Measurements from ENCODE around the gene ADAMTSL3. TPM values are rescaled to one million over a fixed set of nuclear protein-coding genes. Genes with fewer than 3 reads are reported as not detected.

Gene ADAMTSL3
- polyA plus RNA-seq, 1 experiment = 0.05 TPM

DNA sequence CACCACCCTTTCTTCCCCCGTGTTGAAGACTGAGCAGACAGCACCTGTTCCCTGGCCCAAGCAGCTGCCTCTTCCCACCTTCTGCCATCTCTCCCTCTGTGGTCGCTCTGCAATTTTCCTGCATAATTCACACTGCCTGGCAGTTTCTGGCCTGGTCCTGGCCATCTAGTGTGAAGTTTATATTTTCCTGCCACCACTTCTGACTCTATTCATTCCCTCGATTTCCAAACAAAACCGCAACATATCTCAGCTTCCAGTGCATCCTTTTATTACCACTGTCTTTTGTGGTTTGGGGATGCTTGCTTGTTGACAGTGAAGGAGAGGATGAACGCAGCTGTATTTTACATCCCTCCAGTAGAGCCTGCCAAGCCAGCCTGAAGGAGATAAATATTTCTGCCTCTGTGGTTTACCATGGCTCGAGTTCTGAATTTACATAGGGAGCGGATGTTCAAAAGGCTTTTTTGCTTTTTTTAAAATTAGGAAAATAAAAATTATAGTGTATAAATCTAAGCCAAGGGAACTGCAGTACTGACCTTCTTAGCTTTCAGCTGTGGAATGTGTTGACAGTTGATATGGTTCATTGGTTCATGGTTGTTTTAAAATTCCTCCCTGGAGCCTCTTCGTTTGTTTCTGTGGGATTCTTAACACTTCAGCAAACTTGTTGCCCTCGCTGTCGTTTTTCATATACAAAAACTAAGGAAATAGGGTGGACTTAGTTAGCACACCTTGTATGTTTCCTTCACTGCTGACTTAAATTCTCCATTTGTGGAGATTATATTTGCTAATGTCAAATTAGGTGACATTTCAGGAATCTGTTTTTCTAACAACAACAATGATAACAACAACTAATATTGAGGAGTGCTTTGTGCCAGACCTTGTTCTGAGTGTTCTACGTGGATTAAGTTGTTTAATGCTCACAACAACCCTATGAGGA is 250.5 kb downstream of the ADAMTSL3 start:
- peak overlapping the region; percentile 11 for H3K27ac ChIP-seq (ENCODE audit: low read depth, low read length)
- no peaks in the 10 kb centered on the region for H3K9me3 ChIP-seq (ENCODE audit: control insufficient read depth, insufficient read depth, low read length)
- ChIA-PET POLR2A (interaction anchor here (1.8 kb wide), 1 partner anchor 57 kb away, joined by 10 read pairs; no protein-coding TSS in a partner anchor), CTCF (interaction anchor here (0.6 kb wide), 1 partner anchor 134 kb away, joined by 6 read pairs; no protein-coding TSS in a partner anchor)
- peak; percentile 71 for DNase-seq (ENCODE audit: low read depth, low spot score)
- TF ChIP-seq CTCF (IDR thresholded peaks at IDR 0.05; ENCODE audit: low read depth, low read length) = no peak
- no peak overlapping the region for H3K4me3 ChIP-seq (ENCODE audit: low read depth, low read length)
- H3K27me3 ChIP-seq (ENCODE audit: control insufficient read depth, insufficient read depth, low read length) = peaks cover 7% of the 10 kb centered on the region

DNA sequence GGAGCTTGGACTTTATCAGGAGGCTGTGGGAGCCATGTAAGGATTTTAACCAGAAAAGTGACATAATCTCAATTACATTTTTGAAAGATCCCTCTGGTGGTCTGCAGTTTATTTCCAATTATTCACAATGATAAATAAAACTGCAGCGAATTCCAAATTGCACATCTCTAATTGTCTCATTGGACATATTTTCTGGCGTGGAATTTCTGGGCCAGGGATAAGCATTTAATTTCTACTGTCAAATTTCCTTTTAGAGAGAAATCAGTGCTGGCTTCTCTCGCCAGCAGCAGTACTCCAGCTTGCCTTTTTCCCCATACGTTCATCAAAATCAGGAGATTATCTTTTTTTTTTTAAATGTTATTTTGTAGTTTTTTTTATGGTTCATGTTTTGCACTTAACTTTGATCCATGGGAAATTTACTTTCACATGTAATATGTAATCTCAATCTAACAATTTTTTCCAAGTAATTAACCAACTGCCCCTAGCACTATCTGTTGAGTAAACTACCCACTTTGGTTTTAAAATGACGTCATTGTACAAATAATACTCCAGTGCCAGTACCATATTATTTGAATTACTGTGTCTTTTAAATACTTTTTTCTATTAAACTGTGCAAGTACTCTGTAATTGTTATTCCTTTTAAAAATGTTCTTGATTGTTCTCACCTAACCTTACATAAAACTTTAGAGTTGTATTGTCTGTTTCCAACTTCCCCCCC is 251.8 kb downstream of the ADAMTSL3 start:
- Histone ChIP-seq H3K27me3 (ENCODE audit: control insufficient read depth, insufficient read depth, low read length) (peaks cover 2% of the 10 kb centered on the region), H3K27ac (ENCODE audit: low read depth, low read length) (no peak overlapping the region), H3K4me3 (ENCODE audit: low read depth, low read length) (no peak overlapping the region), H3K9me3 (ENCODE audit: control insufficient read depth, insufficient read depth, low read length) (no peaks in the 10 kb centered on the region)
- ChIA-PET CTCF (no interaction called here), POLR2A (interaction anchor here (0.6 kb wide), 1 partner anchor 64 kb away, joined by 3 read pairs; no protein-coding TSS in a partner anchor)
- no peak for DNase-seq (ENCODE audit: low read depth, low spot score)
- TF ChIP-seq CTCF (IDR thresholded peaks at IDR 0.05; ENCODE audit: low read depth, low read length) = no peak

DNA sequence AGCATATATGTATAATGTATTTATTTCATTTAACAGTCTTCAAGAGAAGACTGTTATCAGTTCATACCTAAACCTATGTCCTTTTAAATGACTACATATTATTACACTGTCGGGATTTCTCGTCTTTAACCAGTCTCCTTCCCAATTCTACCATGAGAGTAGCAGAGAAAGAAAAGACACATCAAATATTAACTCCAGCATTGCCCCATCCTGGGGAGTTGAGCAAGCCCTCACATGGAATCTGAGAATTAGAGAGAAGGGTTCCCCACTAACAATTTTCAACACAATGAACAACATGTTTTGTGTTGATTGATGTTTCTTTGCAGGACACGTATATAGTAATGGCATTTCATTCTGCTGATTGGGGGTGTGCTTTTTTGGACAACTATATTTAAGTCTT is 257.4 kb downstream of the ADAMTSL3 start:
- no peak overlapping the region for H3K4me3 ChIP-seq (ENCODE audit: low read depth, low read length)
- ChIA-PET CTCF (no interaction called here), POLR2A (no interaction called here)
- H3K27me3 ChIP-seq (ENCODE audit: control insufficient read depth, insufficient read depth, low read length) = no peaks in the 10 kb centered on the region
- no peak for TF ChIP-seq CTCF (IDR thresholded peaks at IDR 0.05; ENCODE audit: low read depth, low read length)
- no peak for DNase-seq (ENCODE audit: low read depth, low spot score)
- no peak overlapping the region for H3K27ac ChIP-seq (ENCODE audit: low read depth, low read length)
- H3K9me3 ChIP-seq (ENCODE audit: control insufficient read depth, insufficient read depth, low read length) = no peaks in the 10 kb centered on the region

GRCh38 chr15:83912343-83912742 is 258.4 kb downstream of the ADAMTSL3 start:
- ChIA-PET CTCF (no interaction called here), POLR2A (no interaction called here)
- H3K27ac ChIP-seq (ENCODE audit: low read depth, low read length) = no peak overlapping the region
- no peak for DNase-seq (ENCODE audit: low read depth, low spot score)
- H3K27me3 ChIP-seq (ENCODE audit: control insufficient read depth, insufficient read depth, low read length) = no peaks in the 10 kb centered on the region
- TF ChIP-seq CTCF (IDR thresholded peaks at IDR 0.05; ENCODE audit: low read depth, low read length) = no peak
- no peaks in the 10 kb centered on the region for H3K9me3 ChIP-seq (ENCODE audit: control insufficient read depth, insufficient read depth, low read length)
- no peak overlapping the region for H3K4me3 ChIP-seq (ENCODE audit: low read depth, low read length)

Data from AG04450 (cell line).